Stimulated activated CD4-positive, alpha-beta T cell treated with anti-CD3 and anti-CD28 coated beads, TNF-alpha, amount 100 ng/mL, for 48 hours (primary cell): Measurements from ENCODE around the gene DNAH17.
A peak's percentile ranks its signal among the peaks of the same experiment; 100 is the strongest.

Experiments
- DNase-seq, 3 donors: peaks; one replicate each; pipeline ENCODE4 v3.0.0-alpha.2; 2020; ENCODE audit warnings: low read depth in 3 of 3

DNAH17 gene

DNA sequence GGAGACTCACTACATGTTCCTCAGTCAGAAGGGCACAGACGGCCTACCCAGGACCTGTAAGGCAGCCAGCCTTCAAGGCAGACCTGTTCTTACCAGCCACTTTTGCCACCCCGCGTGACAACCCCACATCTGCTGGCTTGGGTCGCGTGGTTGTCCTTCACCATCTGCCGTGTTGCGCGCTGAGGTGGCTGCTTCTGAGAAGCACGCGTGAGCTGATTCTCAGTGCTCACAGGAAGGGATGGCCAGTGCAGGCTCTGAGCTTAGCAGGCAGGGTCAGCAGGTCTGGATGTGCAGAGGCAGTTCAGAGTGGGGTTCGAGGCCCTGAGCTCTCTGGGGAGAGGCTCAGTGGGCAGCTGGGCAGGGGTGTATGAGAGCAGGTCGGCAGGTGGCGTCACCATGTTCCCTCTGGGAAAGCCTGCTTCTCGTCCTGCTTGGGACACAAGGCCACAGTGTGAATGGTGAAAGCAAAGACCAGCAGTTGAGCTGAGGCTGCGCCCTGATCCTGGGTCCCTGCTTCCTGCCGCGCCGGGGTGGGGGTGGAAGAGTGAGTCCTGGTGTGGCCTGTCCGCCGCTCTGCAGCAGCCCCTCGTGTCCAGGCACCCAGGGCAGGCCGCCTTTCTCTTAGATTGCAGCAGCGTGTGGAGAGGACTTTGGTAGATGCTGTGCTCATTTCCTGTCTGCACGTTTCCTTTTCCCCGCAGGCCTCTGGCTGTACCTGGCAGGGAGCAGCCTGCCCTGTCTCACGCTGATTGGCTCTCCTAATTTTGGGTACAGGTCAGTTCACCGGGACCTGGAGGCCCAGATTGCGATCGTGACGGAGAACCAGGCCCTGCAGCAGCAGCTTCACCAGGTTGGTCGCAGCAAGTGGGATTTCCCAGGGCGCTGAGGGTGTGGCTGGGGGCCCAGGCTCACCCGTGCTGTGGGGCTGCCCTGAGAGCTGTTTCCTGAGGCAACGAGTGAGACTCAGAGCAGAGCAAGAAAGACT lies 162.7 kb downstream of the DNAH17 start:
- DNase-seq, result peak in 1 of 3 donors; percentile 29

DNA sequence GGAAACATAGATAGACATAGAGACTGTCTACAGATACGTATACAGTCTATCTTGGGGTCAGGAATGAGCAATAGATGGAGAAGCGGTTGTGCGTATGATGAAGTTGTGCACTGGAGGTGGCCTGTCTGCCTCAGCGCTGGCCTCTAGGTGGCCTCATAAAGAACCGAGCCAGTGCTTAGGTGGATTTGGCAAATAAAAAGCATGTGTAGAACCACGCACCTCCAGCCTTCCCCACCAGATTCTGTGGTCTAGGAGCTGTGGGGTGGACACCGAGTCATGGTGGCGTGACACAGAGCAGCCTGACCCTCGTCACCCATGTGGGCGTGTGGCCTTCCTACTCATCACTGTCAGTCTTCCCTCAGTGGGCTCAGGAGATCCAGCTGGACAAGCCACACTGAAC lies 164.8 kb downstream of the DNAH17 start:
- peak in 2 of 3 donors; percentile 31 to 51 for DNase-seq

DNA sequence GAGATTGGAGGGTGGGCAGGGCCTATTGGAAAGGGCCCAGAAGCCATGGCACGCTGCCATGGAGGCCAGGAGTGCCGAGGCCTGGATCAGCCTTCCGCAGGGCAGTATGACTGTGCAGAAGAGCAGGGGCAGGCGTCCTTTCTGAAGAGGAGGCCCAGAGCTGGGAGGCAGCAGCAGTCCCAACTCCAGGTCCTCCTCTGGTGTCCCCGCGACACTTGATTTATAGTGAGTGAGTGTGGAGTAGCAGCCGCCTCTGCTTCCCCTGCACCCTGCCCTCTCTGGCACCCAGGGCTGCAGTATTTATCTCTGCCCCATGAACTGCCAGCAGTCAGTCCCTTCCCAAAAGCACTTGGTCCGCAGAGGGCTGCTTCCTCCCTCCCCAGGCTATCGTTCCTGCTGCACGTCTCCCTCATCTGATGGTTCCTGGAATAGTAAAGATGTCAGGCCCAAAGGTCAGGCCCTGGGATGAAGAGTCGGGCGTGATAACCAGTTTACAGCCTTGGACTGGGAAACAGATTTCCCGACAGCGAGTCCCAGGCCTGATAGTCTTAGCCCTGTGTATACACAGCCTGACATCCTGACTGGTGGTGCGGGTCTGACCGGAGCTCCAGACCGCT lies 165.8 kb downstream of the DNAH17 start:
- no peak for DNase-seq

DNA sequence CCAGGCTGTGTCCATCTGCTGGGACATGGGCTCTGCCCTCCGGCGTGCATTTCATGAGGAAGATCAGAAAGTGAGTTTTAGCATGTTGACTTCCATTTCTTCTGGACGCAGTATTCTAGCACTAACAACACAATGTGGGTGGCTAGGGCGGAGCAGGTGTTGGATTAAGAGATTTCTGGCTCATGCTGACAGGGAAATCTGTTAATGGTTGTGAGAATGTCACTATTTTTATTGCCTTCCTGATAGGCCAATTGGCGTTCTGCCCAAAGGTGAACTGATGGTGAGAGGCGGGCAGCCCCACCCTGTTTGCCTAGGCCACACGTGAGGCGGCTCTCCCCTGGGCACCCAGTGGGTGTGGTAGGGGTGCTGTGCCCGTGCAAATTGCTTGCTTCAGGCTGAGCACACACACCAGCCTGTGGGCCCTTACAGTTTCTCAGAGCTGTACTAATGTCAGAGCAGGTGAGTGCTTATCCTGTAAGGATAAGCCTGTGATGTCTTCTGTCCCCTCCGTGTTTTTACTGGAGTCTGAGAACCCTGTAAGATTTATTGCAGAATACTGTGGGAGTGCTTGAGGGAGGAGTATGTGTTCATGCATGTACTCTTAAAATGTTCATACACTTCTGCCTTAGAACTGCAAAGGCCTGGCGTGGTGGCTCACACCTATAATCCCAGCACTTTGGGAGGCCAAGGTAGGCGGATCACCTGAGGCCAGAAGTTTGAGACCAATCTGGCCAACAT lies 167.8 kb downstream of the DNAH17 start:
- DNase-seq, result no peak

DNA sequence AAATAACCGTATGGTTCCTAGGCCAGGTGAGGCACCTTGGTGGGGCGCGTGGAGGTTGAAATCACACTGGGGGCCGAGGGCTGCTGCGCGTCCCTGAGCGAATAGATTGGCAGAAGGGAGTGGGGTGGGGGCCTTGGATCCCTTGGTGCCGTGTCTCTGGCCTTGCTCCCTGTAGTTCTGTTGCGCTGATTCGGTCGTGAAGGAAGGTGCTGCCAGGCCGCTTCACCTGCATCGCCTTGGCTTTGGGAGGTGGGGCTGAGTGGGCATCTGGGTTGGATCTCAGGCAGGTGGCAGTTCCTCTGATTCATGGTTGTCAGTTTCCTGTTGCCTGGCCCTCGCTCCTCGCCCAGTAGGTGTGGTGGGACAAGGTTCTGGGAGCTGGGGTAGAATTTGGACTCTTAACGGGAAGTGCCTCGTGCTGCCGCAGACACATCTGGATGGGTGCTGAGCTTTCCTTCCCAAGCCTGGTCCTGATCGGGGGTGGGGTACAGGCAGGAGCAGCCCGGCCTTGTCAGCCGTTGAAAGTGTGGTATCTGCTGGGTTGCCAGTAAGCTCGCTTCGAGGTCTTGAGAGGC lies 168.6 kb downstream of the DNAH17 start:
- no peak for DNase-seq

DNA sequence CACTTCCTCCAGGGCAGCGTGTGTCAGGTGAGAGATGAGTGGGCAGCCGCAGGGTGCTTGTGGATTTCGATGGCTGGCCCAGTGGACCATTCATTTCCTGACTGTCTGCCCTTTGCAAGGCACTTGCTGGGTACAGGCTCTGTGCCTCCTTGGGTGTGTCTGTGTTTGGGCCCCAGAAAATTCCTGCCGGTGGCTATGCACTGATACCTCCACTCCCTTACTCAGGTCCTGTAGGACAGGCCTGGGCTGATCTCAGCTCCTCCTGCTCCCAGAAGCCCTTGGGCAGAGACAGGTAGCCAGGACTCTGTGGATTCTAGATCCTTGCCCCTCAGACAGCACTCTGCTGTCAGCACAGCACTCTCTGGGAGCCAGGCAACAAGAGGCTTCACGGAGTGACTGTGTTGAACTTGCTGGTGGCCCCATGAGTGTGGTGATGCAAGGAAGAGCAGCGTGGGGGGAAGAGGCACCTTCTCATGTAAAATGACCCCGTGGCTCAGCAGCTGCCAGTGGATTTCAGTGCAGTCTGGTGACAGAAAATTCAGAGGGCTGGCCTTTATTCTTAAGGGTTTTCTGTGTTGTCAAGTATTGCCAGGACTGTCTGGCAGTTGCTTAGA lies 169.7 kb downstream of the DNAH17 start:
- no peak for DNase-seq

DNA sequence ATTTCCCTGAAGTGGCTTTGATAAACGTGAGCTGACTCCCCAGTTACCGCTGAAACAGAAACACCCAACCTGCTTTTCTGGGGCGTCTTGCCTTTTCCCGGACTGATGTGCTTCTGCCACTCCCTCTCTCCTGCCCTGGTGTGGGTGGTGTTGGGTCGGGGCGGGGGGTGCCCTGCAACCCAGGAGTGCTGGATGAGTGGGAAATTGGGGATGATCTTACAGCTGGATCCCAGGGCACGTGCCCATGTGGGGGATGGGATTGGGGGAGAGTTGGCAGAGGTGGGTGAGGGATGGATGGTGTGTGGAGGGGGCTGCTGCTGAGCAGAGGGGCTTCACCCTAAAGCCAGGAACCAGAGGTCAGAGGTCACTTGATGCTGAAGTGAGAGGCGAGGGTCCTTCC lies 170.3 kb downstream of the DNAH17 start:
- no peak for DNase-seq

DNA sequence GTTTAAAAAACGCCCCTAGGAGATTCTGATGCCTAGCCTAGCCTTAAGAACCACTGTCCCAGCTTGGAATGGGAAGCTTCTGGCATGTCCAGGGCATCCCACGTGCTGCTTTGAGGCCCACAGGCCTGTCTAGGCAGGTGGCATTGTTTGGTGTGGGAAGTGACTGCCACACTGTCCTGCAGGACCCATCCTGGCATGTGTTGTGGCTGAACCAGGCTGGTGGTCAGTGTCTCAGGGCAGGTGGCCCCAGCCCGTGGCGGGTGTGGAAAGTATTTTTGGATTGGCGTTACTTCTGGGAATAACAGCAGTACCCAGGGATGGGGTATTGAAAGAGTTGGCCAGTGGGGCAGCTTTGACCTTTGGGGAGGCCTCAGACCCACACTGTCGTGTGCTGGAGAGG lies 170.8 kb downstream of the DNAH17 start:
- DNase-seq, result no peak

DNA sequence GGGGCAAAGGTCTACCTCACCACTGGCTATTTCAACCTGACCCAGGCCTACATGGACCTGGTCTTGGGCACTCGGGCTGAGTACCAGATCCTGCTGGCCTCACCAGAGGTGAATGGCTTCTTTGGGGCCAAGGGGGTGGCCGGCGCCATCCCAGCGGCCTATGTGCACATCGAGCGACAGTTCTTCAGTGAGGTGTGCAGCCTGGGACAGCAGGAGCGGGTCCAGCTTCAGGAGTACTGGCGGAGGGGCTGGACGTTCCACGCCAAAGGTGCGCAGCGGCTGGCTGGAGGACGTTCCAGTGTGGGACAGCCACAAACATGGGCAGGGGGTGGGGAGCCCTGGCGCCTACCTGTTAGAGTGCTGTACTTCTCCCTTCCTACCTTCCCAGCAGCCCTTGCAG lies 173.4 kb downstream of the DNAH17 start:
- no peak for DNase-seq

DNA sequence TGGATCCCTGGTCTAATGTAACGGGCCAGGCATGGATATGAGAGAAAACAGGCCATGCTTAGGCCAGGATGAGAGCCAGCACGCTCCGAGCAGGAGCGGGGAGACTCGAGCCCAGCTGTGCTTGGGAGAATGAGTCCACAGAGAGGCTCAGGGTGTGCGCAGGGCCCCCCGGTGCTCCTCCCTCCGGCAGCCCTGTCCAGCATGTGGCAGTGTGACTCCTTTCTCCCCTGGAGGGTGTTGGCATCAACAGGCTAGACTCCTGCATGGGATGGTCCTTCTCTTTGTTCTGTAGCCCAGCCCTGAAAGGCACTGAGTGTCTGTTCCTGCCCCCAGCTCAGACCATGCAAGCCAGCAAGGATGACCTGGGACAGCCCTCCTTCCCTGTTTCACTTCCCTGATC lies 175.3 kb downstream of the DNAH17 start:
- no peak for DNase-seq

DNA sequence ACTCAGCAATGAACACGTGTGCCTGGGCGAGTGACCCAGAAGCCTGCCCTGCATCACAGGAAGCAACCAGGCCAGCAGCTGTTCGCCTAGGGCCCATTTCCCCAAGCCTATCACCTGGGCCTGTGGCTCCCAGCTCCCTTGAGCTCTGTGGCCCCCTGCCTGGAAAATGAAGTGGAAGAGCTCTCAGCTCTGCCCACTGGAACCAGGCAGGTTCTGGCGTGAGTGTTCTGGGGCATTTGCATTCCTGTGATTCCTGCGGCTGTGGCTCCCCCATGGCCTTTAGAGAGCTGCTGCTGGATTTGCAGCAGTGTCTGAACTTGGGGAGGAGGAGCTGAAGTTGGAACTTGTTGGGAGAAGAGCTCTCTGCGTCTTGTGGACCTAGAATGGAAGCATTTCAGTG lies 175.9 kb downstream of the DNAH17 start:
- no peak for DNase-seq

DNA sequence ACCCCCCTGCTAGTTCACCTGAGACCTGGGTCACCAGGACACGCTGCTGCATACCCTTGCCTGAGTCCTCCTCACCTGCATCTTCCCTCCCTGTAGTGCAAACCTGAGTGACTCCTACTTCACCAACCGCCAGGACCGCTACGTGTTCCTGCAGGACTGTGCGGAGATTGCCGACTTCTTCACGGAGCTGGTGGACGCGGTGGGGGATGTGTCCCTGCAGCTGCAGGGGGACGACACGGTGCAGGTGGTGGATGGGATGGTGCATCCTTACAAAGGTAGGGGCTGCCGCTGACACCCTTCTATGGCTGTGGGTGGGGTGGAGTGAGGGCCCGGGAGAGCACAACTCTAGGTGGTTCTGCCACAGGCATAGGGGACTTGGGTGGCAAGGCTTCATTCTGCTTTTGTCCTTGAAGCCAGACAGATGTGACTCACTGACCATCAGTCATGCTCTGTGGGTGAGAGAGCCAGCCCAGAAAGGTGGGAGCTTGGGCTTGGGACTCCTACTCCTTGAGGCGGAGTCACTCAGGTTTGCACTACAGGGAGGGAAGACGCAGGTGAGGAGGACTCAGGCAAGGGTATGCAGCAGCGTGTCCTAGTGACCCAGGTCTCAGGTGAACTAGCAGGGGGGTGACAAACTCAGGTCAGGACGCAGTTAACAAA lies 176.5 kb downstream of the DNAH17 start:
- DNase-seq, result no peak

DNA sequence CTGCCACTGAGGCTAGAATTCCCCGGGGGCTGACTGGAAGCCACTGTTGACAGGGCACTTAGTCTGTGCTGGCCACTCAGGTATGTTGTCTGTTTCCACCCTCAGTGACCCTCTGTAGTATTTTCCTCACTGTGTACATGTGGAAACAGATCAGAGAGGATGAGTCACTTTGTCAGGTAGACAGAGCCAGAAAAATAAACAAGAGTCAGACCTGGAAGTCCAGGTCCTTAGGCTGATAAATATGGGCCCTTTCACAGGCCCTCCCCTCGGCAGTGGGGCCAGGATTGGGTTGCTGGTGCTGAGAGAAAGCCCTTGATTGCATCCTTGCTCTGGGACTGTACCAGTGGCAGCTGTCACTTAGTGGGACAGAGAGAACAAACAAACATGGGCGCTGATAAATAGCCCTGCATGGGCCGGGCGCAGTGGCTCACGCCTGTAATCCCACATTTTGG lies 177.5 kb downstream of the DNAH17 start:
- no peak for DNase-seq

DNA sequence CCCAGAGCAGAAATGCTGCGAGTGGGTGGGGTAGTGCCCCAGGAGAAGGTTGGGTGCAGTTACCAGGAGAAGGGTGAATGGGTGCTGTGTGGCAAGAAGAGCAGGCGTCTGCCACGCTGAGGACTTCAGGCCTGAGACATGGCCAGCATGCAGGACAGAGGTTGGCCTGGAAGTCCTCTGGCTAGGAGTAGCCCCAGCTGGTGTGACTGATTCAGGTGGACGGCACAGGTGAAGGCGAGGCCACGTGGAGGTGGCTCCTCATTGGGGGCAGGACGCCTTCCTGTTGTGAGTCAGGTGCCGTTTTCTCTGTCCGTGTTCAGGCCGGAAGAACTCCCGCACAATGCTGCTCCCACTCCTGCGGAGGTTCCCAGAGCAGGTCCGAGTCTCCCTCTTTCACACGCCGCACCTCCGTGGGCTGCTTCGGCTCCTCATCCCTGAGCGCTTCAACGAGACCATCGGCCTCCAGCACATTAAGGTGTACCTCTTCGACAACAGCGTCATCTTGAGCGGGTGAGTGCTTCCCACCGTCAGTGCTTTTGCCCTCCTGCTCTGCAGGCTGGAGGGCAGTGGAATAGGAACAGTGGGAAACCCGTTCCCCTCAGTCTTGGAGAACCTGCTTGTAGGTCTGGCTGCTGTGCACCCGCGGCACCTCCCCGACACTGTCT lies 178.0 kb downstream of the DNAH17 start:
- no peak for DNase-seq

DNA sequence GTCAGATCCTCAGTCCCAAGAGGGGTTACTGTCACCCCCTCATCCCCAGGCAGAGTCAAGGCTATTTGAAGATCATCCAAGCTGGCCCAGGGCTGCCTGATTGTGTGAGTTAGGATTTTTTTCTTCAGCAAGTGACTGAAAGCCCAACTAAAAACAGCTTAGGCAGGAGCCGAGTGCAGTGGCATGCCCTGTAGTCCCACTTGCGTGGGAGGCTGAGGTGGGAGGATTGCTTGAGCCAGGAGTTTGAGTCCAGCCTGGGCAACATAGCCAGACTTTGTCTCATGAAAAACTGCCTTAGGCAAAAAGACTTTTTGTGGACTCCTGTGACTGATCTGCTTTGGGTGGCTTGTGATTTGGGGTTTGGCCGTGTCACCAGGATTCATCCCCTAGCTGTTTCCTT lies 178.8 kb downstream of the DNAH17 start:
- DNase-seq, result no peak

DNA sequence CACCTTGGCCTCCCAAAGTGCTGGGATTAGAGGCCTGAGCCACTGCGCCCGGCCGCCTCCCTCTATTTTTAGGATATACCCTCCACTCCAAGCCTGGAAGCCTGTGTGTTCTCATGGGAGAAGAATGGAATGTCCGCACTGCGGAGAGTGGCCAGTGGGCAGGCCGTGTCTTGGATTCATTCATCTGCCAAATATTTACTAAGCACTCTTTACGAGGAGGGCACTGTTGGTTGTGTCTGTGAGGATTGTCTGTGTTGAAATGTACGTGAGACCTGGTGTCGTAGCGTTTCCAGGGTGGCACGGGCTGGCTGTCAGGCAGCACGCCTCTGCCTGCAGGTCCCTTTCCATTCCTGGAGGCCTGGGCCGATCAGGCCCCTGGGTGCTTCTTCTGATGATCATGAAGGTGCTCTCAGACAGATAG lies 179.5 kb downstream of the DNAH17 start:
- no peak for DNase-seq

DNA sequence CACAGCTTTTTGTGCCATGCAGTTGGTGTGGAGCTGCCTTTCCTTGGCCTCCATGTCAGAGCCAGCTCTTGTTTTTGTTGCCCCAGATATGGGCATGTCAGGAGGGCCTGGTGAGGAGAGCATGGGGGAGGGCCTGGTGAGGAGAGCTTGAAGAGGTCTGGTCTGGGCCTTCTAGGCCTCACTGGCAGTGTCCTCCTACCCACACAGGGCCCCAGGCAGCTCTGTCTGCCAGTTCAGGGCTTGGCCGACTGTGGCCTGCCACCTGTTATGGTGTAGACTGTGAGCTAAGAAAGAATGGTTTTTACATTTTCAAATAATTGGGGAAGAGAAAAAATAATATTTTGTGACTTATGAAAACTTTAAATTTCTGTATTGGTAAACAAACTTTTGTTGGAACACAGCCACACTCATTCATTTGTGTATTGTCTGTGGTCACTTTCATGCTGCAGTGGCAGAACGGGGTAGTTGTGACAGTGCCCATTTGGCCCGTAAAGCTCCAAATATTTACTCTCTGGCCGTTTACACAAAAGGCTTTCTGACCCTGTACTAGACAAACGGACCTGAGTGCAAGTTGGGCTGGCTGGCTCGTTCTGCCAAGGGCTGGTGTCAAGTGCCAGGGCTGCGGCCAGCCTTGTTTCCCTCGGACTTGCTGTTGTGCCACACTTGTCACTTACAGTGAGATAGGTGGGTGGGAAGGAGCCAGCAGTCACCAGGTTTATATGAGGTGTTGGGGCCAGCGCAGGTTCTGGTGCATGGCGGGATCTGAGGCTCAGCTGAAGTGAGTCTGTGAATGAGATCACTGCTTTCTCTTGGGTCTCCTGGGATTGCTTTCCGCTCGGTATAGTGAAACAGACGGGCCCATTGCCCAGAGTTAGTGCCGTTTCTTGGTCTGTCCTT lies 180.5 kb downstream of the DNAH17 start:
- DNase-seq, result no peak

DNA sequence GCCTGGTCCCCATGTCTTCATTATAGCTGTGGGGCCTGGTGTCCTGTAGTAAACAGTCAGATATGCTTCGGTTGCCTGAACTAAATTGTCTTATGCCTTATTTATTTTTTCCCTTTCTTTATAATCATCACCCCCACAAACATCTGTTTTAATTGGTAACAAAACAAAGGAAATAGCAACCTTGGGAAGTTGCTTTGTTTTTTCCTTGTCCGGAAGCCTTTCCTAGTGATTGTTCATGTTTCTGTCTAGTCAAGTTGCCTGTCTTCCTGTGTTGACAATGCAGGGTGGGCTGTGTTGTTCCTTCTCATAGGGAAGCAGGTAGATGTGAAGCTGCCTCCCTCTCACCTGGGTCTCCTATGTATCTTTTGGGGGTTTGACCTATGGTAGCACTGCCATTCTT lies 182.0 kb downstream of the DNAH17 start:
- DNase-seq, result no peak

DNA sequence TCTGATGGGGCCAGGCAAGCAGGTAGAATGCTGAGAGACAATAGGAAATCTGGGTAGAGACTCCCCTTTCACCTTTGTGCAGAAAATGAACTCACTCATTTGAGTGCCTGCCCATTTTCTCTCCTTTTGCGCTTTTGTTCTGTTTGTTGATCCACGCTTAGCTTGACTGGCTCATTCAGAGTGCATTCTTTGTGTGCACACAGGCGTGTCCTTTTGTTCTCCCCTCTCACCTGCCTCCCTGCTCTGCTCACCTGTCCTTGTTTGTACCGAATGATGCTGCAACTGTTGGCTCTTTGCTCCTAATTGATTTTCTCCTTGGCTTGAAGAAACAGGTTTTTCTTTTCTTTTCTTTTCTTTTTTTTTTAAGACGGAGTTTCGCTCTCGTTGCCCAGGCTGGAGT lies 183.0 kb downstream of the DNAH17 start:
- no peak for DNase-seq
